HepG2 (cell line): Measurements from ENCODE around the gene UGT2B15. TPM values are rescaled to one million over a fixed set of nuclear protein-coding genes. Genes with fewer than 3 reads are reported as not detected.
"Not testable (repeated sequence)": the region's sequence is repeated elsewhere in the genome, so short reads cannot be mapped to it uniquely, and the experiment has no call there.

Experiments
- FOXA1 ChIP-seq, 2 experiments: fragments of 450-650 bp in 1 of 2; sonication (generic) in 1 of 2; formaldehyde crosslinking in 1 of 2; IDR thresholded peaks; 2 replicates each; pipeline versions ENCODE4 v1.4.0 to v1.6.1; 2016 to 2020; ENCODE audit warnings: missing genetic modification reagents in 1 of 2
- FOXJ3 ChIP-seq: sonication (generic); formaldehyde crosslinking; IDR thresholded peaks from 2 replicates; pipeline ENCODE4 v1.4.0; 2020; ENCODE audit warnings: missing genetic modification reagents, mild to moderate bottlenecking, borderline replicate concordance
- FOXP1 ChIP-seq, 2 experiments: fragments of 450-650 bp in 1 of 2; IDR thresholded peaks; 2 replicates each; pipeline ENCODE4 v1.6.1; 2017 to 2018; ENCODE audit warnings: antibody characterized with exemption in 1 of 2
- HMG20A ChIP-seq: IDR thresholded peaks from 2 replicates; pipeline ENCODE4 v1.6.1; 2016; ENCODE audit warnings: borderline replicate concordance
- HOXA3 ChIP-seq: sonication (generic); formaldehyde crosslinking; IDR thresholded peaks from 2 replicates; pipeline ENCODE4 v1.5.0; 2020; ENCODE audit warnings: missing genetic modification reagents
- ISX ChIP-seq: sonication (generic); formaldehyde crosslinking; conservative IDR thresholded peaks from 2 replicates; pipeline ENCODE4 v1.5.0; 2020; ENCODE audit warnings: missing genetic modification reagents
- KMT2B ChIP-seq: IDR thresholded peaks from 2 replicates; pipeline ENCODE4 v1.6.1; 2016; ENCODE audit warnings: missing genetic modification reagents, missing compliant biosample characterization
- MBD4 ChIP-seq: IDR thresholded peaks from 2 replicates; pipeline ENCODE4 v1.6.1; 2012; ENCODE audit warnings: low read length, inconsistent platforms, borderline replicate concordance
- MED13 ChIP-seq: sonication (generic); formaldehyde crosslinking; IDR thresholded peaks from 2 replicates; pipeline ENCODE4 v1.5.0; 2020; ENCODE audit warnings: missing genetic modification reagents
- MEF2D ChIP-seq: sonication (generic); formaldehyde crosslinking; IDR thresholded peaks from 2 replicates; pipeline ENCODE4 v1.5.1; 2020; ENCODE audit warnings: mild to moderate bottlenecking, missing genetic modification reagents
- NCOR1 ChIP-seq: fragments of 200-600 bp; sonication (generic); IDR thresholded peaks from 2 replicates; pipeline ENCODE4 v1.7.0; 2017; ENCODE audit warnings: antibody characterized with exemption, low read length, borderline replicate concordance
- PHF21A ChIP-seq: sonication (generic); formaldehyde crosslinking; IDR thresholded peaks from 2 replicates; pipeline ENCODE4 v1.5.0; 2020; ENCODE audit warnings: mild to moderate bottlenecking, missing genetic modification reagents
- PPARG ChIP-seq: conservative IDR thresholded peaks from 2 replicates; pipeline ENCODE4 v1.6.1; 2016; ENCODE audit warnings: missing biosample characterization, missing genetic modification reagents
- SOX5 ChIP-seq: IDR thresholded peaks from 2 replicates; pipeline ENCODE4 v1.6.1; 2016; ENCODE audit warnings: borderline replicate concordance
- SOX6 ChIP-seq, 2 experiments: fragments of 450-650 bp in 1 of 2; sonication (generic) in 1 of 2; formaldehyde crosslinking in 1 of 2; IDR thresholded peaks; 2 replicates each; pipeline versions ENCODE4 v1.4.0 to v1.6.1; 2017 to 2020; ENCODE audit warnings: antibody characterized with exemption in 1 of 2, mild to moderate bottlenecking in 1 of 2, missing genetic modification reagents in 1 of 2
- TCF7 ChIP-seq: sonication (generic); IDR thresholded peaks from 2 replicates; pipeline ENCODE4 v1.6.1; 2016; ENCODE audit warnings: antibody characterized with exemption, low read depth
- ZMYM4 ChIP-seq: sonication (generic); formaldehyde crosslinking; IDR thresholded peaks from 2 replicates; pipeline ENCODE4 v1.8.1; 2023; ENCODE audit warnings: mild to moderate bottlenecking, missing genetic modification reagents
- ZNF335 ChIP-seq: sonication (generic); formaldehyde crosslinking; IDR thresholded peaks from 2 replicates; pipeline ENCODE4 v1.4.0; 2020; ENCODE audit warnings: missing genetic modification reagents
- ZNF747 ChIP-seq: sonication (generic); formaldehyde crosslinking; IDR thresholded peaks from 2 replicates; pipeline ENCODE4 v1.8.1; 2023; ENCODE audit warnings: missing genetic modification reagents, mild to moderate bottlenecking, borderline replicate concordance
- polyA plus RNA-seq, 8 experiments: library from polyadenylated mRNA; depleted of rRNA in 3 of 8; stranded (reverse) in 7 of 8; unstranded in 1 of 8; fragments of >200 nt; fragmentation: Illumina TruSeq in 4 of 8; extraction: Trizol in 4 of 8; gene quantifications; 2 replicates each; pipeline versions ENCODE4 v1.2.1 to v1.2.3, GENCODE V29; 2011 to 2016; ENCODE audit warnings: low read depth in 4 of 8, missing spikeins in 1 of 8, mixed read lengths in 1 of 8; ENCODE audit not compliant: insufficient read depth in 1 of 8
- total RNA-seq, 5 experiments: library from RNA; depleted of rRNA; stranded (reverse); fragments of >200 nt; fragmentation: Illumina TruSeq; extraction: Trizol; gene quantifications; 2 replicates each; pipeline ENCODE4 v1.2.3, GENCODE V29; 2016; ENCODE audit warnings: low read depth in 1 of 5
- TF ChIP-seq, protein P1 (sequence below): sonication (generic); formaldehyde crosslinking; IDR thresholded peaks from 2 replicates; pipeline ENCODE4 v1.4.0; 2020; ENCODE audit warnings: missing genetic modification reagents
- TF ChIP-seq, protein P2 (sequence below): sonication (generic); formaldehyde crosslinking; IDR thresholded peaks from 2 replicates; pipeline ENCODE4 v1.4.0; 2020; ENCODE audit warnings: missing genetic modification reagents, borderline replicate concordance
- TF ChIP-seq, protein P3 (sequence below): sonication (generic); formaldehyde crosslinking; conservative IDR thresholded peaks from 2 replicates; pipeline ENCODE4 v1.4.0; 2020; ENCODE audit warnings: mild to moderate bottlenecking, missing genetic modification reagents, moderate library complexity

The UGT2B15 gene
- total and polyA plus RNA-seq, 2 of the 13 experiments (the other 11 are each of a cell fraction or from before 2014, with no cell fraction given) = 0.04 to 0.11 TPM

DNA sequence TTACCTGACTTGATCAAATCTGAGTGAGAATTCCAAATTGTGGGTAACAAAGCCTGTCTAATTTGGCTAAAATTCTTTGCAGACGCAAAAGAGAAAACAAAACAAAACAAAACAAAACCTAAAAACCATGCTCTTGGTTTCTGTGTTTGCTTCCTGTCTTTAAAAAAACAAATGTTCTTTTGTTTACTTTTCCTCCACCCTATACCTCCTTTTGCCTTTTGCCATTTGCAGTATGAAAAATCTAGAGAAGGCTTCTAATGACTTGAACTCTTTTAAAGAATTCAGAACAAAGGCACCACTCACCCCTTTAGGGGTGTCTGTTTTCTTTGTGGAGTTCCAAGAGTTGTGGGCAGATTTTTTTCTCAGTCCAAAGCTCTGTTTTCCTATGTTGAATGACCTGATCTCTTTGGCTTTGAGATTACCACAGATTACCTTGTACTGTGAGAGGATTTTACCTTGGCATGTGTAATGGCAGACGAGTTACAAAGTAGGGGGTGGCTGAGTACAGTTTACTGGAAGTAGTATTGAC lies 13.9 kb downstream of the UGT2B15 start (continued):
- TF ChIP-seq ISX (CRISPR knock-in tag) (0 out of 2 replicates have a peak, but pooled peaks have one; percentile 41), PHF21A (CRISPR knock-in tag) (peak; percentile 28; the same call in 1 of the 2 replicates), FOXJ3 (CRISPR knock-in tag) (0 out of 2 replicates have a peak, but pooled peaks have one; percentile 49), FOXA1 (CRISPR knock-in tag; IDR thresholded peaks at IDR 0.05) (peak; percentile 15; the same call in 1 of the 2 replicates), ZNF747 (CRISPR knock-in tag) (0 out of 2 replicates have a peak, but pooled peaks have one; percentile 20), TCF7 (peak; percentile 61), ZMYM4 (CRISPR knock-in tag) (peak; percentile 23; the same call in 1 of the 2 replicates), SOX5 (CRISPR knock-in tag) (peak; percentile 21; the same call in 1 of the 2 replicates), NCOR1 (peak; percentile 71; the same call in 1 of the 2 replicates), HOXA3 (CRISPR knock-in tag) (peak; percentile 31; the same call in 1 of the 2 replicates), ZNF335 (0 out of 2 replicates have a peak, but pooled peaks have one; percentile 21), MBD4 (peak; percentile 49; the same call in 1 of the 2 replicates), KMT2B (CRISPR knock-in tag) (0 out of 2 replicates have a peak, but pooled peaks have one; percentile 20), PPARG (CRISPR knock-in tag) (0 out of 2 replicates have a peak, but pooled peaks have one; percentile 34), MEF2D (CRISPR knock-in tag) (0 out of 2 replicates have a peak, but pooled peaks have one; percentile 18), SOX6 (CRISPR knock-in tag; IDR thresholded peaks at IDR 0.05) (peak; percentile 83), MED13 (CRISPR knock-in tag) (peak; percentile 76; the same call in 1 of the 2 replicates), HMG20A (CRISPR knock-in tag) (peak; percentile 60; the same call in 1 of the 2 replicates), FOXP1 (CRISPR knock-in tag; IDR thresholded peaks at IDR 0.05) (peak; percentile 53; the same call in 1 of the 2 replicates)
- TF ChIP-seq FOXA1, SOX6, FOXP1 (IDR thresholded peaks at IDR 0.05): not testable (repeated sequence)
- TF ChIP-seq, protein P1, sequence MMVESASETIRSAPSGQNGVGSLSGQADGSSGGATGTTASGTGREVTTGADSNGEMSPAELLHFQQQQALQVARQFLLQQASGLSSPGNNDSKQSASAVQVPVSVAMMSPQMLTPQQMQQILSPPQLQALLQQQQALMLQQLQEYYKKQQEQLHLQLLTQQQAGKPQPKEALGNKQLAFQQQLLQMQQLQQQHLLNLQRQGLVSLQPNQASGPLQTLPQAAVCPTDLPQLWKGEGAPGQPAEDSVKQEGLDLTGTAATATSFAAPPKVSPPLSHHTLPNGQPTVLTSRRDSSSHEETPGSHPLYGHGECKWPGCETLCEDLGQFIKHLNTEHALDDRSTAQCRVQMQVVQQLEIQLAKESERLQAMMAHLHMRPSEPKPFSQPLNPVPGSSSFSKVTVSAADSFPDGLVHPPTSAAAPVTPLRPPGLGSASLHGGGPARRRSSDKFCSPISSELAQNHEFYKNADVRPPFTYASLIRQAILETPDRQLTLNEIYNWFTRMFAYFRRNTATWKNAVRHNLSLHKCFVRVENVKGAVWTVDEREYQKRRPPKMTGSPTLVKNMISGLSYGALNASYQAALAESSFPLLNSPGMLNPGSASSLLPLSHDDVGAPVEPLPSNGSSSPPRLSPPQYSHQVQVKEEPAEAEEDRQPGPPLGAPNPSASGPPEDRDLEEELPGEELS = peak; percentile 71
- TF ChIP-seq, protein P2, sequence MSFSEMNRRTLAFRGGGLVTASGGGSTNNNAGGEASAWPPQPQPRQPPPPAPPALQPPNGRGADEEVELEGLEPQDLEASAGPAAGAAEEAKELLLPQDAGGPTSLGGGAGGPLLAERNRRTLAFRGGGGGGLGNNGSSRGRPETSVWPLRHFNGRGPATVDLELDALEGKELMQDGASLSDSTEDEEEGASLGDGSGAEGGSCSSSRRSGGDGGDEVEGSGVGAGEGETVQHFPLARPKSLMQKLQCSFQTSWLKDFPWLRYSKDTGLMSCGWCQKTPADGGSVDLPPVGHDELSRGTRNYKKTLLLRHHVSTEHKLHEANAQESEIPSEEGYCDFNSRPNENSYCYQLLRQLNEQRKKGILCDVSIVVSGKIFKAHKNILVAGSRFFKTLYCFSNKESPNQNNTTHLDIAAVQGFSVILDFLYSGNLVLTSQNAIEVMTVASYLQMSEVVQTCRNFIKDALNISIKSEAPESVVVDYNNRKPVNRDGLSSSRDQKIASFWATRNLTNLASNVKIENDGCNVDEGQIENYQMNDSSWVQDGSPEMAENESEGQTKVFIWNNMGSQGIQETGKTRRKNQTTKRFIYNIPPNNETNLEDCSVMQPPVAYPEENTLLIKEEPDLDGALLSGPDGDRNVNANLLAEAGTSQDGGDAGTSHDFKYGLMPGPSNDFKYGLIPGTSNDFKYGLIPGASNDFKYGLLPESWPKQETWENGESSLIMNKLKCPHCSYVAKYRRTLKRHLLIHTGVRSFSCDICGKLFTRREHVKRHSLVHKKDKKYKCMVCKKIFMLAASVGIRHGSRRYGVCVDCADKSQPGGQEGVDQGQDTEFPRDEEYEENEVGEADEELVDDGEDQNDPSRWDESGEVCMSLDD (CRISPR knock-in tag) = peak; percentile 77
- TF ChIP-seq, protein P3, sequence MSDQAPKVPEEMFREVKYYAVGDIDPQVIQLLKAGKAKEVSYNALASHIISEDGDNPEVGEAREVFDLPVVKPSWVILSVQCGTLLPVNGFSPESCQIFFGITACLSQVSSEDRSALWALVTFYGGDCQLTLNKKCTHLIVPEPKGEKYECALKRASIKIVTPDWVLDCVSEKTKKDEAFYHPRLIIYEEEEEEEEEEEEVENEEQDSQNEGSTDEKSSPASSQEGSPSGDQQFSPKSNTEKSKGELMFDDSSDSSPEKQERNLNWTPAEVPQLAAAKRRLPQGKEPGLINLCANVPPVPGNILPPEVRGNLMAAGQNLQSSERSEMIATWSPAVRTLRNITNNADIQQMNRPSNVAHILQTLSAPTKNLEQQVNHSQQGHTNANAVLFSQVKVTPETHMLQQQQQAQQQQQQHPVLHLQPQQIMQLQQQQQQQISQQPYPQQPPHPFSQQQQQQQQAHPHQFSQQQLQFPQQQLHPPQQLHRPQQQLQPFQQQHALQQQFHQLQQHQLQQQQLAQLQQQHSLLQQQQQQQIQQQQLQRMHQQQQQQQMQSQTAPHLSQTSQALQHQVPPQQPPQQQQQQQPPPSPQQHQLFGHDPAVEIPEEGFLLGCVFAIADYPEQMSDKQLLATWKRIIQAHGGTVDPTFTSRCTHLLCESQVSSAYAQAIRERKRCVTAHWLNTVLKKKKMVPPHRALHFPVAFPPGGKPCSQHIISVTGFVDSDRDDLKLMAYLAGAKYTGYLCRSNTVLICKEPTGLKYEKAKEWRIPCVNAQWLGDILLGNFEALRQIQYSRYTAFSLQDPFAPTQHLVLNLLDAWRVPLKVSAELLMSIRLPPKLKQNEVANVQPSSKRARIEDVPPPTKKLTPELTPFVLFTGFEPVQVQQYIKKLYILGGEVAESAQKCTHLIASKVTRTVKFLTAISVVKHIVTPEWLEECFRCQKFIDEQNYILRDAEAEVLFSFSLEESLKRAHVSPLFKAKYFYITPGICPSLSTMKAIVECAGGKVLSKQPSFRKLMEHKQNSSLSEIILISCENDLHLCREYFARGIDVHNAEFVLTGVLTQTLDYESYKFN (CRISPR knock-in tag) = peak; percentile 80
